ENCODE results near the gene SF3B1. TPM values are rescaled to one million over a fixed set of nuclear protein-coding genes. Genes with fewer than 3 reads are reported as not detected.
A peak's percentile ranks its signal among the peaks of the same experiment; 100 is the strongest.
"Not testable (repeated sequence)": the region's sequence is repeated elsewhere in the genome, so short reads cannot be mapped to it uniquely, and the experiment has no call there.

SF3B1 gene
- total RNA-seq, 2 experiments from 2014 or later = 266 to 267 TPM

DNA sequence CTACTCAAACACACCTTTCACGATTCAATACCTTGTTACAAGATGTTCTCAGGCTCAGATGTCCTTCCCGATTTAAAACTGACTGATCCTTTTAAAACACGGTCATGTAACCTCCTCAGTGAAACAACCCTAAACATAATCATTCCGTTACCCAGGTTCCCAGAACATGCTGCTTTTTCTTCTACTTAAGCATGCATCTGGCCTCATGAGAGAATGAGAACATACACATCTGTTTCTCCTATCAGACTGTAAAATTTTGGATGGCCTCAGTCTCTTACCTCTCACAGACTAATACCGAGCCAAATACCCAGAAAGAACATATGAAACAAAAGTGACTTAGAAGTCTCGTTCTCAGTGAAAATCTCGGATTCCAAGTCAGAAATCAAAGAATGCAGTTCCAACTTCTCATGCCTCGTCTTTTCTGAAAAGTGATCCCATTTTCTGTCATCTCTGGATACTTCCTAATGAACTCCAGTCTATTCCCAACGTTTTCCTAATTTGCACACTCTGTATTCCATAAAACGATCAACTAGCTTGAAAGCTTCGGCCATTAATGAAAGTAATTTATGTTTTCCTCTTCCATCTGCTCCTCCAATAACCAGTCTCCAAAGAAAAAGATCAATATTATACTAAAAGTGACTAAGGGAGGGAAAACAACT lies 919 bp downstream of the SF3B1 start:
- H3K9me3 Mint-ChIP-seq (ENCODE audit: insufficient read depth) = no peaks in the 10 kb centered on the region
- CTCF ChIA-PET = interaction anchor here (0.9 kb wide), 1 partner anchor 75 kb away, joined by 4 read pairs; no protein-coding TSS in a partner anchor
- peak overlapping the region; percentile 100 for H3K27ac Mint-ChIP-seq
- POLR2A ChIA-PET = interaction anchor here (0.6 to 9.4 kb wide), 14 partner anchors 9 to 470 kb away, joined by 3 to 143 read pairs (median 4); partner anchors contain the start of genes COQ10B, HSPD1, HSPE1 and MARS2
- peak overlapping the region; percentile 87 for H3K4me3 Mint-ChIP-seq
- H3K4me1 Mint-ChIP-seq (ENCODE audit: low read depth) = peaks cover 56% of the 10 kb centered on the region
- H3K27me3 Mint-ChIP-seq (ENCODE audit: low read depth) = no peaks in the 10 kb centered on the region
- DNase-seq (no peak), ATAC-seq (no peak)
- H3K36me3 Mint-ChIP-seq (ENCODE audit: low read depth) = peaks cover 44% of the 10 kb centered on the region

- H3K27ac Mint-ChIP-seq; H3K9me3 Mint-ChIP-seq (ENCODE audit: insufficient read depth); DNase-seq; H3K27me3 Mint-ChIP-seq (ENCODE audit: low read depth); ATAC-seq: not testable (repeated sequence)
- Mint-ChIP-seq H3K4me3 (peak overlapping the region; percentile 87), H3K36me3 (ENCODE audit: low read depth) (peaks cover 48% of the 10 kb centered on the region), H3K4me1 (ENCODE audit: low read depth) (peaks cover 60% of the 10 kb centered on the region)
- CTCF ChIA-PET = interaction anchor here (0.9 to 1.5 kb wide), 2 partner anchors 10 to 73 kb away, joined by 3 to 4 read pairs; no protein-coding TSS in a partner anchor
- POLR2A ChIA-PET = interaction anchor here (0.6 to 9.4 kb wide), 5 partner anchors 10 to 274 kb away, joined by 3 to 143 read pairs (median 4); partner anchors contain the start of genes COQ10B, HSPD1 and HSPE1
Observed at GRCh38 chr2:197432527-197432926, 2.3 kb downstream of the SF3B1 start.

GRCh38 chr2:197431858-197432257 lies 3.0 kb downstream of the SF3B1 start:
- Mint-ChIP-seq H3K36me3 (ENCODE audit: low read depth) (peaks cover 51% of the 10 kb centered on the region), H3K4me1 (ENCODE audit: low read depth) (peaks cover 63% of the 10 kb centered on the region), H3K27me3 (ENCODE audit: low read depth) (no peaks in the 10 kb centered on the region), H3K9me3 (ENCODE audit: insufficient read depth) (no peaks in the 10 kb centered on the region), H3K4me3 (peak overlapping the region; percentile 87), H3K27ac (no peak overlapping the region)
- ATAC-seq = no peak
- CTCF ChIA-PET = interaction anchor here (1.5 kb wide), 1 partner anchor 9 kb away, joined by 3 read pairs; no protein-coding TSS in a partner anchor
- POLR2A ChIA-PET = interaction anchor here (1.3 to 2.5 kb wide), 5 partner anchors 9 to 73 kb away, joined by 3 to 12 read pairs (median 4); partner anchors contain the start of genes COQ10B, HSPD1 and HSPE1
- no peak for DNase-seq

- ChIA-PET POLR2A (no interaction called here), CTCF (no interaction called here)
- DNase-seq (no peak), ATAC-seq (no peak)
- Mint-ChIP-seq H3K27ac (no peak overlapping the region), H3K36me3 (ENCODE audit: low read depth) (peaks cover 47% of the 10 kb centered on the region), H3K27me3 (ENCODE audit: low read depth) (no peaks in the 10 kb centered on the region), H3K9me3 (ENCODE audit: insufficient read depth) (no peaks in the 10 kb centered on the region), H3K4me1 (ENCODE audit: low read depth) (peaks cover 68% of the 10 kb centered on the region), H3K4me3 (no peak overlapping the region)
Observed at GRCh38 chr2:197427986-197428385, 6.8 kb downstream of the SF3B1 start.

DNA sequence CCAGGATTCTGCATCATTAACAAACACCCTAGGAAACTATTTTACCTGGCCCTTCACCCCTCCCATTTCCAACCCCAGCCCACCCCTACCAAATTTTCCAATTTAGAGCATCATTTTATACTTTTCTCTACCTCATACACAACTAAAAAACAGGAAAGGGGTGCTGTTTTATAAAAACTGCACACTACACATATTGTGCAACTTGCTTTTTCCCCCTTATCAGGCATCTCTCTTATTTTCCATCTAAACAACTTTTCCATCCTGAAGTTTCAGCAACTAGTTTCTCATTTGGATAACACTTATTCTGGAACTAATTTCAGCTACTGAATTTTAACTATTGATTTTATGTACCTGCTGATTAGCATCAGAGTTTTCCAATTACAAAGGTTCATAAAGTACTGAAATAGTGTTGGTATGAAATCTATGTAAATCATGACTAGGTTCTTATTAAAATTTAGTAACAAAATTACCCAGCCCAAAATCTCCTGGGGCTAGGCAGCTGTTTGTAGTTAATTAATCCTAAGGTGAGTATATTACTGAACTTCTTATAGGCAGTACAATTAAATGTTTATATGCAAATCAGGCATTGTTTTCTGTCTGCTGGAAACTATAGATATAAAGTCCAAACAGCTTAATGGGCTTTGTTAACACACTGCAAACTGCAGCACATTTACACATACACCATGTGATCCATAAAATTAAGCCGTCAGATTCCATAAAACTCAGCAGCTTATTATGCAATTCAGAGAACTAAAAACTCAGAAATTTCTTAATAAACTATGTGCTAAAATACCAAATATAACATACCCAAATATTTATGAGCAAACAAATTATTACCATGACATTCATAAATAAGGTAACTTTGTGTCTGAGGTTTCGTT lies 7.9 kb downstream of the SF3B1 start:
- peaks cover 64% of the 10 kb centered on the region for H3K4me1 Mint-ChIP-seq (ENCODE audit: low read depth)
- peaks cover 43% of the 10 kb centered on the region for H3K36me3 Mint-ChIP-seq (ENCODE audit: low read depth)
- ATAC-seq = no peak
- no peak overlapping the region for H3K4me3 Mint-ChIP-seq
- CTCF ChIA-PET = no interaction called here
- H3K27me3 Mint-ChIP-seq (ENCODE audit: low read depth) = no peaks in the 10 kb centered on the region
- POLR2A ChIA-PET = no interaction called here
- H3K27ac Mint-ChIP-seq = peak overlapping the region; percentile 10
- no peaks in the 10 kb centered on the region for H3K9me3 Mint-ChIP-seq (ENCODE audit: insufficient read depth)
- no peak for DNase-seq

GRCh38 chr2:197425550-197425949 lies 9.3 kb downstream of the SF3B1 start:
- Mint-ChIP-seq H3K9me3 (ENCODE audit: insufficient read depth) (no peaks in the 10 kb centered on the region), H3K36me3 (ENCODE audit: low read depth) (peaks cover 41% of the 10 kb centered on the region), H3K27ac (peak overlapping the region; percentile 34), H3K4me3 (no peak overlapping the region), H3K27me3 (ENCODE audit: low read depth) (no peaks in the 10 kb centered on the region), H3K4me1 (ENCODE audit: low read depth) (peaks cover 59% of the 10 kb centered on the region)
- no peak for ATAC-seq
- DNase-seq = no peak
- ChIA-PET POLR2A (interaction anchor here (0.6 to 1.8 kb wide), 2 partner anchors 9 to 20 kb away, joined by 3 to 5 read pairs; partner anchors contain the start of gene SF3B1), CTCF (no interaction called here)

- Mint-ChIP-seq H3K4me1 (ENCODE audit: low read depth) (peaks cover 50% of the 10 kb centered on the region), H3K4me3 (no peak overlapping the region), H3K36me3 (ENCODE audit: low read depth) (peaks cover 37% of the 10 kb centered on the region), H3K27me3 (ENCODE audit: low read depth) (no peaks in the 10 kb centered on the region), H3K9me3 (ENCODE audit: insufficient read depth) (no peaks in the 10 kb centered on the region), H3K27ac (no peak overlapping the region)
- ChIA-PET CTCF (interaction anchor here (1.1 to 1.7 kb wide), 2 partner anchors 8 to 9 kb away, joined by 3 to 4 read pairs; no protein-coding TSS in a partner anchor), POLR2A (interaction anchor here (1.6 kb wide), 1 partner anchor 9 kb away, joined by 4 read pairs; no protein-coding TSS in a partner anchor)
- ATAC-seq (no peak), DNase-seq (no peak)
Observed at GRCh38 chr2:197423307-197423706, 11.5 kb downstream of the SF3B1 start.

DNA sequence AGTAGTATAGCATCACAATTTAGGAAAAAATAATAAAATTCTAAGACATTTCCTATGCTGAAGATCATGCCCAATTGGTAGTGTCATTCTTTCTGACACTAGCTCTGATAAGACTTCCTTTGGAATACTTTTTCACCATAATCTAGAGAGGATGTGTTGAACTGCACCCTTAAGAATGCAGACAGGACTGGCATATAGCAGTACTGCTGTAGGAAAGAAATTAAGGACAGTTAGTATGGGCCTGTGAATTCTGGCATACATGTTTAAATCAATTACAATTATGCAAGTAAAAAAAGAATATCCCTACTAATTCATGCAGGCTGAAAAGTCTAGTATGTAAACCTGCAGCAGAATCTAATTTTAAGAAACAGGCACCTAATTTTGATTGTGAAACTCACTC lies 15.4 kb downstream of the SF3B1 start:
- Mint-ChIP-seq H3K27ac (no peak overlapping the region), H3K36me3 (ENCODE audit: low read depth) (peaks cover 61% of the 10 kb centered on the region), H3K9me3 (ENCODE audit: insufficient read depth) (no peaks in the 10 kb centered on the region), H3K4me3 (no peak overlapping the region), H3K4me1 (ENCODE audit: low read depth) (peaks cover 33% of the 10 kb centered on the region), H3K27me3 (ENCODE audit: low read depth) (no peaks in the 10 kb centered on the region)
- ChIA-PET POLR2A (no interaction called here), CTCF (interaction anchor here (1.2 kb wide), 1 partner anchor 13 kb away, joined by 4 read pairs; no protein-coding TSS in a partner anchor)
- ATAC-seq (no peak), DNase-seq (no peak)

DNA sequence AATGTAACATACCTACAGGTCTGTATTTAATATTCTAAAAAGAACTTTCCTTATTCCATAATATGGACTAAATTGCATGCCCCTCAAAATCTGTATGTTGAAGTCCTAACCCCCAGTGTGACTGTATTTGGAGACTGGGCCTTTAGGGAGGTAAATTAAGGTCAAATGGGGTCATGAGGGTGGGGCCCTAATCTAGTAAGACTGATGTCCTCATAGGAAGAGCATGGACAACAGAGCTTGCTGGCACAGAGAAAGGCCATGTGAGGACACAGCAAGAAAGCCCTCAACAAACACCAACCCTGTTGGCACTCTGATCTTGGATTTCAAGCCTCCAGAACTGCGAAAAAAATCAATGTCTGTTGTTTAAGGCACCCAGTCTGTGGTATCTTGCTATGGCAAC lies 18.6 kb downstream of the SF3B1 start:
- H3K27ac Mint-ChIP-seq = no peak overlapping the region
- H3K36me3 Mint-ChIP-seq (ENCODE audit: low read depth) = peaks cover 61% of the 10 kb centered on the region
- H3K27me3 Mint-ChIP-seq (ENCODE audit: low read depth) = no peaks in the 10 kb centered on the region
- ATAC-seq (no peak), DNase-seq (no peak)
- no peak overlapping the region for H3K4me3 Mint-ChIP-seq
- peaks cover 13% of the 10 kb centered on the region for H3K4me1 Mint-ChIP-seq (ENCODE audit: low read depth)
- POLR2A ChIA-PET = interaction anchor here (1.4 kb wide), 1 partner anchor 18 kb away, joined by 3 read pairs; the partner anchor contains the start of gene SF3B1
- CTCF ChIA-PET = no interaction called here
- H3K9me3 Mint-ChIP-seq (ENCODE audit: insufficient read depth) = no peaks in the 10 kb centered on the region

DNA sequence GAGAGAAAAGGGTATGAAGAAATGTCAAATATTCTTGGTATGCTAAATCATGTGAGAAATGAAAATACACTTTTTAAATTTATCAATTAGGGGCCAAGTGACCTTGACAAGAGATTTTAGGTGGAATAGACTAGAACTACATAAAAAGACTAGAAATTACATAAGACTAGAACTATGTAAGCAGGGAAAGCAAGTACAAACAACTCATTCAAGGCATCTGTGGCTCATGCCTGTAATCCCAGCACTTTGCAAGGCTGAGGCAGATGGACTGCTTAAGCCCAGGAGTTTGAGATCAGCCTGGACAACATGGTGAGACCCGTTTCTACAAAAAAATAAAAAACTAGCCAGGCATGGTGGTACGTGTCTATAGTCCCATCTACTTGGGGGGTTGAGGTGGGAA lies 20.3 kb downstream of the SF3B1 start:
- Mint-ChIP-seq H3K36me3 (ENCODE audit: low read depth) (peaks cover 65% of the 10 kb centered on the region), H3K4me1 (ENCODE audit: low read depth) (peaks cover 4% of the 10 kb centered on the region)

DNA sequence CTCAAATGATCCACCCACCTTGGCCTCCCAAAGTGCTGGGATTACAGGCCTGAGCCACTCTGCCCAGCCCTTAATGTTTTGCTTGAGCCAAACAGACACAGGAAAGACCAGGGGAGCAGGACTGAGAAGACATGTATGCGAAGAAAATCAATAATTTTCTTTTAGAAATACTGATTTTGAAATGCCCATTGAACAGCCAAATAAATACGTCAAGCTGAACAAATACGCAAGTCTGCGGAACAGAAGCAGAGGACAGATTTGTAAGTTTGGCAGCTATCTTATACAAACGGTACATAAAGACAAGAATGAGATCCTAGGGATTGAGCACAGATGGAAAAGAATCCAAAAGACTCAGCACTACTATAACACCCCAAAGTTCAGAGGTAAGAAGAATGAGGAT lies 20.8 kb downstream of the SF3B1 start:
- ATAC-seq (no peak), DNase-seq (no peak)
- CTCF ChIA-PET = interaction anchor here (0.7 kb wide), 1 partner anchor 15 kb away, joined by 3 read pairs; no protein-coding TSS in a partner anchor
- H3K4me1 Mint-ChIP-seq (ENCODE audit: low read depth) = peaks cover 2% of the 10 kb centered on the region
- POLR2A ChIA-PET = interaction anchor here (0.6 kb wide), 1 partner anchor 186 kb away, joined by 3 read pairs; no protein-coding TSS in a partner anchor
- H3K4me3 Mint-ChIP-seq = no peak overlapping the region
- H3K27me3 Mint-ChIP-seq (ENCODE audit: low read depth) = no peaks in the 10 kb centered on the region
- H3K27ac Mint-ChIP-seq = no peak overlapping the region
- H3K9me3 Mint-ChIP-seq (ENCODE audit: insufficient read depth) = no peaks in the 10 kb centered on the region
- peaks cover 64% of the 10 kb centered on the region for H3K36me3 Mint-ChIP-seq (ENCODE audit: low read depth)

More for the DNA sequence above, 20.3 kb downstream of the SF3B1 start:
- ChIA-PET POLR2A (interaction anchor here (0.6 to 1.4 kb wide), 3 partner anchors 9 to 186 kb away, joined by 3 to 5 read pairs (median 3); no protein-coding TSS in a partner anchor), CTCF (interaction anchor here (1.2 kb wide), 1 partner anchor 10 kb away, joined by 4 read pairs; no protein-coding TSS in a partner anchor)
- H3K9me3 Mint-ChIP-seq (ENCODE audit: insufficient read depth) = no peaks in the 10 kb centered on the region
- H3K27me3 Mint-ChIP-seq (ENCODE audit: low read depth) = no peaks in the 10 kb centered on the region
- H3K27ac Mint-ChIP-seq = no peak overlapping the region
- no peak overlapping the region for H3K4me3 Mint-ChIP-seq
- DNase-seq (no peak), ATAC-seq (no peak)
